Measurements from ENCODE around the gene DEGS2.

DEGS2 gene

GRCh38 chr14:100148837-100149731, 10.4 kb downstream of the DEGS2 start:
- DNase-seq (ENCODE audit: low read depth, low spot score) = no peak

- no peak for DNase-seq (ENCODE audit: low read depth, low spot score)
These were observed 11.6 kb downstream of the DEGS2 start for GRCh38 chr14:100147691-100148464.

- peak; percentile 46 for DNase-seq (ENCODE audit: low read depth, low spot score)
These were observed 12.2 kb downstream of the DEGS2 start for GRCh38 chr14:100147181-100147631.

- DNase-seq (ENCODE audit: low read depth, low spot score) = no peak
These were observed 12.8 kb downstream of the DEGS2 start for GRCh38 chr14:100146531-100147091.

- no peak for DNase-seq (ENCODE audit: low read depth, low spot score)
These were observed 13.6 kb downstream of the DEGS2 start for GRCh38 chr14:100145682-100146464.

- DNase-seq (ENCODE audit: low read depth, low spot score) = no peak
These were observed 14.3 kb downstream of the DEGS2 start for GRCh38 chr14:100144996-100145646.

GRCh38 chr14:100144645-100144995, 14.8 kb downstream of the DEGS2 start:
- no peak for DNase-seq (ENCODE audit: low read depth, low spot score)

GRCh38 chr14:100143934-100144333, 15.5 kb downstream of the DEGS2 start:
- DNase-seq (ENCODE audit: low read depth, low spot score) = no peak

GRCh38 chr14:100143523-100143922, 15.9 kb downstream of the DEGS2 start:
- DNase-seq (ENCODE audit: low read depth, low spot score) = no peak

- DNase-seq (ENCODE audit: low read depth, low spot score) = no peak
These were observed 17.1 kb downstream of the DEGS2 start for GRCh38 chr14:100142073-100143040.

GRCh38 chr14:100141098-100141497, 18.3 kb downstream of the DEGS2 start:
- DNase-seq (ENCODE audit: low read depth, low spot score) = no peak

- DNase-seq (ENCODE audit: low read depth, low spot score) = no peak
These were observed 18.9 kb downstream of the DEGS2 start for GRCh38 chr14:100140452-100141078.

GRCh38 chr14:100138955-100139354, 20.5 kb downstream of the DEGS2 start:
- DNase-seq (ENCODE audit: low read depth, low spot score) = no peak

- no peak for DNase-seq (ENCODE audit: low read depth, low spot score)
These were observed 21.2 kb downstream of the DEGS2 start for GRCh38 chr14:100138082-100138787.

- no peak for DNase-seq (ENCODE audit: low read depth, low spot score)
These were observed 22.3 kb downstream of the DEGS2 start for GRCh38 chr14:100137173-100137572.

GRCh38 chr14:100135784-100136183, 23.7 kb downstream of the DEGS2 start:
- no peak for DNase-seq (ENCODE audit: low read depth, low spot score)

GRCh38 chr14:100135073-100135472, 24.4 kb downstream of the DEGS2 start:
- DNase-seq (ENCODE audit: low read depth, low spot score) = no peak

- no peak for DNase-seq (ENCODE audit: low read depth, low spot score)
These were observed 24.9 kb downstream of the DEGS2 start for GRCh38 chr14:100134586-100134985.
